Left ventricle myocardium inferior (tissue), 1 donor: ENCODE results near the gene MIA. TPM values are rescaled to one million over a fixed set of nuclear protein-coding genes. Genes with fewer than 3 reads are reported as not detected.
"Not testable (repeated sequence)": the region's sequence is repeated elsewhere in the genome, so short reads cannot be mapped to it uniquely, and the experiment has no call there.

Source experiments
- DNase-seq: peaks from one replicate; pipeline ENCODE4 v3.0.0-alpha.2; 2020
- H3K27ac ChIP-seq: fragments of 200-600 bp; replicated peaks from 2 replicates; pipeline ENCODE4 v1.8.0; 2021
- H3K27me3 ChIP-seq: fragments of 200-600 bp; 2 replicates; pipeline ENCODE4 v1.8.0; 2021; ENCODE audit warnings: low read depth
- H3K36me3 ChIP-seq: fragments of 200-600 bp; 2 replicates; pipeline ENCODE4 v1.8.0; 2021
- H3K4me1 ChIP-seq: fragments of 200-600 bp; 2 replicates; pipeline ENCODE4 v1.8.0; 2021
- H3K4me3 ChIP-seq: fragments of 200-600 bp; 2 replicates; pipeline ENCODE4 v1.8.0; 2021; ENCODE audit warnings: mild to moderate bottlenecking, moderate library complexity
- H3K9me3 ChIP-seq: fragments of 200-600 bp; replicated peaks from 2 replicates; pipeline ENCODE4 v1.8.0; 2021
- CTCF ChIP-seq: fragments of 200-600 bp; IDR thresholded peaks from 2 replicates; pipeline ENCODE4 v1.8.0; 2021; ENCODE audit warnings: antibody characterized with exemption, mild to moderate bottlenecking, borderline replicate concordance
- intact Hi-C: fragments of 100-400 bp; cut with micrococcal nuclease; formaldehyde crosslinking; loops from one replicate; pipeline ENCODE4 v1.11.0; 2022
- total RNA-seq: library from RNA; stranded (reverse); fragmentation: NEBNext Ultra II Directional; extraction: Animal tissue kit (Norgen Biotek cat#: 25700); gene quantifications from one replicate; pipeline ENCODE4 v1.2.1, GENCODE V29; 2021
- donor health status: DM: no; HTN: yes; CAD: no; lungs with severe emphysema.

MIA gene
- total RNA-seq, 1 donor from 2014 or later = not detected

GRCh38 chr19:40813182-40813581 is 37.9 kb downstream of the MIA start:
- TF ChIP-seq CTCF = no peak
- Histone ChIP-seq H3K4me3 (no peak overlapping the region), H3K36me3 (peaks cover 16% of the 10 kb centered on the region), H3K4me1 (peaks cover 54% of the 10 kb centered on the region), H3K9me3 (no peaks in the 10 kb centered on the region), H3K27me3 (no peaks in the 10 kb centered on the region), H3K27ac (no peak overlapping the region)
- no peak for DNase-seq
- intact Hi-C loops = loop anchor here (10.0 kb wide), 1 partner anchor 148 kb away; no protein-coding TSS in a partner anchor

GRCh38 chr19:40815223-40815622 is 39.9 kb downstream of the MIA start:
- Histone ChIP-seq H3K27ac (no peak overlapping the region), H3K4me1 (peaks cover 52% of the 10 kb centered on the region), H3K27me3 (no peaks in the 10 kb centered on the region), H3K9me3 (no peaks in the 10 kb centered on the region), H3K36me3 (no peaks in the 10 kb centered on the region), H3K4me3 (no peak overlapping the region)
- no peak for DNase-seq
- intact Hi-C loops = loop anchor here (10.0 kb wide), 1 partner anchor 150 kb away; no protein-coding TSS in a partner anchor
- no peak for TF ChIP-seq CTCF

- peak overlapping the region; percentile 61 for H3K4me3 ChIP-seq
- peak; percentile 82 for DNase-seq
- peaks cover 40% of the 10 kb centered on the region for H3K4me1 ChIP-seq
- H3K36me3 ChIP-seq, H3K27me3 ChIP-seq, H3K9me3 ChIP-seq: not testable (repeated sequence)
- H3K27ac ChIP-seq = peak overlapping the region; percentile 75
- TF ChIP-seq CTCF = peak; percentile 49
- intact Hi-C loops = loop anchor here (10.0 kb wide), 1 partner anchor 154 kb away; no protein-coding TSS in a partner anchor
Measured at GRCh38 chr19:40818480-40819399, 43.4 kb downstream of the MIA start.

- DNase-seq, H3K36me3 ChIP-seq, H3K9me3 ChIP-seq, H3K4me3 ChIP-seq, H3K27me3 ChIP-seq: not testable (repeated sequence)
- Histone ChIP-seq H3K27ac (peak overlapping the region; percentile 75), H3K4me1 (peaks cover 39% of the 10 kb centered on the region)
- TF ChIP-seq CTCF = peak; percentile 85
- intact Hi-C loops = loop anchor here (10.0 kb wide), 1 partner anchor 155 kb away; no protein-coding TSS in a partner anchor
Measured at GRCh38 chr19:40819479-40820234, 44.3 kb downstream of the MIA start.

GRCh38 chr19:40822161-40822560 is 46.8 kb downstream of the MIA start:
- Histone ChIP-seq H3K27ac (peak overlapping the region; percentile 54), H3K4me1 (peaks cover 39% of the 10 kb centered on the region), H3K36me3 (peaks cover 6% of the 10 kb centered on the region), H3K9me3 (no peaks in the 10 kb centered on the region), H3K4me3 (no peak overlapping the region), H3K27me3 (no peaks in the 10 kb centered on the region)
- no peak for DNase-seq
- no peak for TF ChIP-seq CTCF
- intact Hi-C loops = no loop called here

- H3K4me3 ChIP-seq, intact Hi-C loops, H3K27me3 ChIP-seq, H3K9me3 ChIP-seq, DNase-seq: not testable (repeated sequence)
- Histone ChIP-seq H3K4me1 (peaks cover 38% of the 10 kb centered on the region), H3K36me3 (peaks cover 13% of the 10 kb centered on the region), H3K27ac (peak overlapping the region; percentile 54)
Measured at GRCh38 chr19:40822704-40823553, 47.6 kb downstream of the MIA start.

- intact Hi-C loops, DNase-seq, H3K27ac ChIP-seq, H3K9me3 ChIP-seq, H3K4me3 ChIP-seq, H3K27me3 ChIP-seq: not testable (repeated sequence)
- peaks cover 19% of the 10 kb centered on the region for H3K4me1 ChIP-seq
- peaks cover 21% of the 10 kb centered on the region for H3K36me3 ChIP-seq
Measured at GRCh38 chr19:40824916-40825315, 49.6 kb downstream of the MIA start.
